Panc1 (cell line): ENCODE measurements around the gene NOX3. TPM values are rescaled to one million over a fixed set of nuclear protein-coding genes. Genes with fewer than 3 reads are reported as not detected.

Experiments used
- ATAC-seq: fragments of 200-7000 bp; cut with Tn5 transposase; 2 replicates; pipeline ENCODE4 v1.9.1; 2020; ENCODE audit warnings: mild to moderate bottlenecking, moderate library complexity
- BruUV-seq: library from RNA; stranded (reverse); fragments of 400-500 nt; replicated peaks from 2 replicates; lab custom pipeline; 2021; lab: Mats Ljungman, UMichigan
- CTCF ChIA-PET: fragments of 300-600 bp; sonication (Branson Sonifier 250); formaldehyde crosslinking; loops from one replicate; lab custom pipeline; 2022; ENCODE audit warnings: antibody characterized with exemption; lab: Charles Lee
- POLR2A ChIA-PET: fragments of 300-600 bp; sonication (Branson Sonifier 250); formaldehyde crosslinking; loops from one replicate; lab custom pipeline; 2022; ENCODE audit warnings: antibody characterized with exemption; lab: Charles Lee
- DNase-seq: peaks from one replicate; pipeline ENCODE4 v3.0.0-alpha.2; 2010; ENCODE audit warnings: low read depth, low spot score
- H3K27ac ChIP-seq: 2 replicates; pipeline ENCODE4 v1.5.1; 2011; ENCODE audit warnings: mild to moderate bottlenecking, low read length, inconsistent platforms
- H3K27me3 ChIP-seq: fragments of 200-500 bp; sonication (Bioruptor generic); 2 replicates; pipeline ENCODE4 v1.6.0; 2014; ENCODE audit warnings: low read length, inconsistent platforms; ENCODE audit not compliant: control insufficient read depth, insufficient read depth
- H3K36me3 ChIP-seq: fragments of 200-500 bp; sonication (Bioruptor generic); 2 replicates; pipeline ENCODE4 v1.5.1; 2014; ENCODE audit warnings: inconsistent platforms, mild to moderate bottlenecking, low read length, moderate library complexity; ENCODE audit not compliant: control insufficient read depth, insufficient read depth
- H3K4me1 ChIP-seq: 2 replicates; pipeline ENCODE4 v1.5.1; 2011; ENCODE audit warnings: inconsistent platforms, mild to moderate bottlenecking, low read length, moderate library complexity; ENCODE audit not compliant: control insufficient read depth, insufficient read depth
- H3K4me3 ChIP-seq, 2 experiments: 2 replicates each; pipeline ENCODE4 v1.5.1; 2011 to 2012; ENCODE audit warnings: low read depth in 2 of 2, low read length in 2 of 2, mild to moderate bottlenecking in 2 of 2, inconsistent platforms in 1 of 2, moderate library complexity in 1 of 2
- H3K9me3 ChIP-seq: fragments of 200-500 bp; sonication (Bioruptor generic); 2 replicates; pipeline ENCODE4 v1.5.1; 2014; ENCODE audit warnings: low read depth, mild to moderate bottlenecking, inconsistent platforms, low read length, moderate library complexity; ENCODE audit not compliant: control insufficient read depth, insufficient read depth
- CTCF ChIP-seq: fragments of 450-650 bp; IDR thresholded peaks from 2 replicates; pipeline ENCODE4 v1.5.1; 2017; ENCODE audit warnings: mild to moderate bottlenecking
- POLR2AphosphoS5 ChIP-seq: IDR thresholded peaks from 2 replicates; pipeline ENCODE4 v1.6.1; 2012; ENCODE audit warnings: mild to moderate bottlenecking, low read depth, low read length, moderate library complexity
- REST ChIP-seq, 2 experiments: IDR thresholded peaks; 2 replicates each; pipeline ENCODE4 v1.6.1; 2011 to 2012; ENCODE audit warnings: low read depth in 2 of 2, control low read depth in 1 of 2, low read length in 1 of 2, mild to moderate bottlenecking in 1 of 2, moderate library complexity in 1 of 2; ENCODE audit not compliant: insufficient read depth in 1 of 2
- SIN3A ChIP-seq: IDR thresholded peaks from 2 replicates; pipeline ENCODE4 v1.6.1; 2012; ENCODE audit warnings: low read depth, mild to moderate bottlenecking, low read length, moderate library complexity, borderline replicate concordance; ENCODE audit not compliant: insufficient read depth
- TCF7L2 ChIP-seq: IDR thresholded peaks from 2 replicates; pipeline ENCODE4 v1.6.1; 2011; ENCODE audit warnings: mild to moderate bottlenecking, low read depth, low read length, inconsistent platforms
- in situ Hi-C: cut with HindIII; loops from 2 replicates; pipeline ENCODE4 v1.10.0; 2016; ENCODE audit warnings: low sequenced_read_pairs, low pct_unique_long_range_greater_than_20kb
- intact Hi-C: fragments of 100-400 bp; cut with micrococcal nuclease; formaldehyde crosslinking; loops from one replicate; pipeline ENCODE4 v1.10.0; 2022; ENCODE audit not compliant: unreplicated experiment
- total RNA-seq: library from RNA; stranded (reverse); gene quantifications from one replicate; pipeline ENCODE4 v1.2.1, GENCODE V29; 2021; ENCODE audit not compliant: unreplicated experiment

Gene NOX3
- total RNA-seq, 1 experiment from 2014 or later, result not detected

- intact Hi-C loops, result no loop called here
- ChIA-PET POLR2A (no interaction called here), CTCF (no interaction called here)
- Histone ChIP-seq H3K4me3 (no peak overlapping the region), H3K27me3 (no peaks in the 10 kb centered on the region), H3K4me1 (no peaks in the 10 kb centered on the region; the same call in 1 of the 2 replicates), H3K36me3 (no peaks in the 10 kb centered on the region), H3K27ac (no peak overlapping the region), H3K9me3 (no peaks in the 10 kb centered on the region)
- no peak for ATAC-seq
- in situ Hi-C loops, result no loop called here
- TF ChIP-seq SIN3A, result no peak
- TF ChIP-seq POLR2AphosphoS5, result no peak
- no peak for TF ChIP-seq REST (IDR thresholded peaks at IDR 0.05; ENCODE audit: insufficient read depth in 1 of 2, low read depth in 2 of 2, low read length in 1 of 2)
- TF ChIP-seq CTCF, result no peak
- no peak for TF ChIP-seq TCF7L2
- DNase-seq, result no peak
- BruUV-seq, result no TSS peak
These were observed 57.0 kb downstream of the NOX3 start for GRCh38 chr6:155398701-155399061.

GRCh38 chr6:155398221-155398620 is 57.4 kb downstream of the NOX3 start:
- Histone ChIP-seq H3K4me1 (no peaks in the 10 kb centered on the region; the same call in 1 of the 2 replicates), H3K27ac (no peak overlapping the region), H3K27me3 (no peaks in the 10 kb centered on the region), H3K9me3 (no peaks in the 10 kb centered on the region), H3K4me3 (no peak overlapping the region), H3K36me3 (no peaks in the 10 kb centered on the region)
- POLR2A ChIA-PET, result no interaction called here
- CTCF ChIA-PET, result interaction anchor here (0.6 kb wide), 1 partner anchor 1430 kb away, joined by 8 read pairs; no protein-coding TSS in a partner anchor
- no peak for TF ChIP-seq POLR2AphosphoS5
- TF ChIP-seq REST (IDR thresholded peaks at IDR 0.05; ENCODE audit: insufficient read depth in 1 of 2, low read depth in 2 of 2, low read length in 1 of 2), result no peak
- no peak for TF ChIP-seq SIN3A
- TF ChIP-seq TCF7L2, result no peak
- no peak for TF ChIP-seq CTCF
- in situ Hi-C loops, result no loop called here
- ATAC-seq (no peak), DNase-seq (no peak)
- intact Hi-C loops, result no loop called here
- no TSS peak for BruUV-seq
